ES-I3 (cell line): ENCODE data around the gene RPGRIP1L.
"Not testable (repeated sequence)": the region's sequence is repeated elsewhere in the genome, so short reads cannot be mapped to it uniquely, and the experiment has no call there.

Experiments used
- H3K36me3 ChIP-seq: 2 replicates; pipeline ENCODE4 v1.6.1; 2013; ENCODE audit warnings: mild to moderate bottlenecking, low read length, control low read depth, moderate library complexity; ENCODE audit not compliant: insufficient read depth
- H3K4me1 ChIP-seq: 2 replicates; pipeline ENCODE4 v1.6.1; 2013; ENCODE audit warnings: mild to moderate bottlenecking, control low read depth, low read length; ENCODE audit not compliant: insufficient read depth
- H3K9ac ChIP-seq: 2 replicates; pipeline ENCODE4 v1.6.1; 2013; ENCODE audit warnings: low read depth, mild to moderate bottlenecking, low read length, moderate library complexity
- H3K9me3 ChIP-seq: 2 replicates; pipeline ENCODE4 v1.6.1; 2013; ENCODE audit warnings: mild to moderate bottlenecking, low read length, moderate library complexity; ENCODE audit not compliant: control insufficient read depth, insufficient read depth

Gene RPGRIP1L

DNA sequence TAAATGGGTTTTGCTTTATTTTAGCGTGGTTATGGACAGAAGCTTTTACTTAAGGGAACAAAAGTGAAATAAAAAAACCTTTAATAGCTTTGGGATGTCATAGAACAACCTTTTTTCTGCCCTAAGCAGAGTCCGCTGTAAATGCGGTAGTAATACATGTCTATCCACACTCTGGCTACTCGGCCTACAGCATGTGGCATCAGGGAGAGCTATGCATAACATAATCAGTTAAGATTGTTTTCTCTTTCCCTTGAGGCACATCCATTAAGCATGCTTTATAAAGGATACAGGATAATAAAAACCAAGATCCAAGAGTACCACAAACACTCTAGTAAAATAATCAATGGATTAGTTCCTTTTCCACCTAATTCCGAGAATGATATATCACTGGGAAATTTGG lies 10.3 kb downstream of the RPGRIP1L start:
- Histone ChIP-seq H3K9ac (no peak overlapping the region), H3K4me1 (no peaks in the 10 kb centered on the region), H3K36me3 (no peaks in the 10 kb centered on the region; the same call in 1 of the 2 replicates), H3K9me3 (no peaks in the 10 kb centered on the region; the same call in 1 of the 2 replicates)

- no peaks in the 10 kb centered on the region; the same call in 1 of the 2 replicates for H3K9me3 ChIP-seq
- no peaks in the 10 kb centered on the region; the same call in 1 of the 2 replicates for H3K36me3 ChIP-seq
- no peaks in the 10 kb centered on the region for H3K4me1 ChIP-seq
- H3K9ac ChIP-seq: no peak overlapping the region
Measured at GRCh38 chr16:53692146-53692545, 11.5 kb downstream of the RPGRIP1L start.

GRCh38 chr16:53690771-53691170 lies 12.9 kb downstream of the RPGRIP1L start:
- H3K36me3 ChIP-seq: no peaks in the 10 kb centered on the region; the same call in 1 of the 2 replicates
- no peak overlapping the region for H3K9ac ChIP-seq
- no peaks in the 10 kb centered on the region for H3K9me3 ChIP-seq
- no peaks in the 10 kb centered on the region for H3K4me1 ChIP-seq

- Histone ChIP-seq H3K9ac (no peak overlapping the region), H3K36me3 (no peaks in the 10 kb centered on the region; the same call in 1 of the 2 replicates), H3K9me3 (no peaks in the 10 kb centered on the region), H3K4me1 (no peaks in the 10 kb centered on the region)
Measured at GRCh38 chr16:53689636-53690035, 14.0 kb downstream of the RPGRIP1L start.

DNA sequence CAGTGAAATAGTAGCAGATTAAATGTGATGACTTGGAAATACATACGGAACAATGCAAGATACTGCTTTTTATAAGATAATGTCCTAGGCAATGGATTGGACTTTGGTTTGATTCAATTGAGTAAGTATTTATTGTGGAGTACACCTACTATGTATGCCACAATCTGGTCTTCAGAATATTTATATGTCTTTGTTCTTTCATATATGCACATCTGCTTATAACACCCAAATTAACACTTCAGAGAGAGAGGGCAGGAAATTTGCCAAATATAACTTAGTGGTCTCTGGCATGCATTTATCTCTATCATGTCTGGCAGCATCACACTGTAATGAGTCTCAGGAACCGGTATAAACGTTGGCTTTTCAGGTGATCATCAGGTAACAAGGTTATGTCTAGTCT lies 16.9 kb downstream of the RPGRIP1L start:
- Histone ChIP-seq H3K4me1 (no peaks in the 10 kb centered on the region), H3K36me3 (no peaks in the 10 kb centered on the region; the same call in 1 of the 2 replicates), H3K9ac (no peak overlapping the region), H3K9me3 (no peaks in the 10 kb centered on the region)

GRCh38 chr16:53685334-53685733 lies 18.3 kb downstream of the RPGRIP1L start:
- H3K36me3 ChIP-seq, H3K9me3 ChIP-seq, H3K4me1 ChIP-seq, H3K9ac ChIP-seq: not testable (repeated sequence)

DNA sequence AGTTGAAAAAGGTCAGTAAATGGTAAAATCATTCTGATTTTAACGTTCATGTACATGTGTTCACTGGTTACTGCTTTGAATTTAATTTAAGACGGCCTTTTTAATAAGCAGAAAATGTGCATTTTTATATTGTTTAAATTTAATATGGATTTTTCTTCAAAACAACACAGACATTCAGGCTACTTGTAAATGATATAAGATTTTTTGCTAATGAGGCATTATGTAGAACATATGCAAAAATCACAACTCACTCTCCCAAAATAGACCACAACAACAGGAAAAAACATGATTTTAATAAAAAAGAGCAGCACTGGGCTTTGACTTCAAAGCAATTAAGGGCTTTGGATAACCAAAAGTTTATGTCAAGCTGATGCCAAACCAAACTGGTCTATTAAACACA lies 22.3 kb downstream of the RPGRIP1L start:
- H3K9me3 ChIP-seq: no peaks in the 10 kb centered on the region
- no peaks in the 10 kb centered on the region; the same call in 1 of the 2 replicates for H3K36me3 ChIP-seq
- H3K9ac ChIP-seq: no peak overlapping the region
- H3K4me1 ChIP-seq: peaks cover 7% of the 10 kb centered on the region

GRCh38 chr16:53680756-53681155 lies 22.9 kb downstream of the RPGRIP1L start:
- H3K4me1 ChIP-seq: peaks cover 7% of the 10 kb centered on the region
- H3K9me3 ChIP-seq: no peaks in the 10 kb centered on the region
- no peaks in the 10 kb centered on the region; the same call in 1 of the 2 replicates for H3K36me3 ChIP-seq
- no peak overlapping the region for H3K9ac ChIP-seq

DNA sequence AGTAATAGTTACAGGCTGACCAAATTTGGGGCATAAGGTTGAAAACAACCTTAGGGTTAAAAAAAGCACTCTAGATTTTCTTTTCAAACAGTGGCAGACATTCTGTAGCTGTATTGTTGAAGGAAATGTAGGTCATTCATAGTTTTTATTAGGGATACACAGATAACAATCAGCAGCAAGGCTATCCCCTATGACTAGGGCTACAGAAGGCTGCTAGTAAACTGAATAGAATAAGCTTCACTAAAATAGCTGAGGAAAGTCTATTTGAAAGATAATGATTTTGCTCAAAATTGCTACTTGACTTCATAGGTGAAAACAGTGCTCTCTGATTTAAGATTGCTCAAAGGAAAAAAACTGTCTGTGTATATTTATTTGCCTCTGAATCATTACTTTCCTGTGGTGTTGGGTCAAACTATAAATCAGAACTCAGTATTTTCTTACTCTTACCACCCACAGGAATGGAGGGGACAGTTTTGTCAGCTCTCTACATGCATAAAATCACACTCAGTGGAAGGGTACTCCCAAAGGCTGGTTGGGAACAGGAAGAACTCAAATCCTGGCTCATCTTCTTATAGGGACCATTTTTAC lies 24.8 kb downstream of the RPGRIP1L start:
- Histone ChIP-seq H3K4me1 (peaks cover 7% of the 10 kb centered on the region), H3K9ac (no peak overlapping the region), H3K36me3 (no peaks in the 10 kb centered on the region), H3K9me3 (no peaks in the 10 kb centered on the region)

DNA sequence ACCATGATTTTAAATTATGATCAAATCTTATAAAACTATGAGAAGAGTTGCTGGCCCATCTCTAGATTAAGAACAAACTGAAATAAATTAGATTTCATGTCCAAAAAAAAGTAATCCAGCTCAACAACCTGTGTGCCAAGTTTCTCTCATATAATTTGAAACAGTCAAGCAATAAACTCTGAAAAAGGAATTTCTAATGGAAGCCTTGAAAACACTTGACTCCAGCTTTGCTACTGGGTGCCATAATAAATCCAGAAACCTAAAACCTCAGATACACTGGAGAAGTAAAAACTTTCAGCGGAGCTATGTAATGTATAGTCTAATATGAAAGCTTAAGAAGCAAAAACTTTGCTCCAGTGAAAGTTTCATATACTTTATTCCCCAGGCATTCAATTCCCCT lies 25.5 kb downstream of the RPGRIP1L start:
- peaks cover 7% of the 10 kb centered on the region for H3K4me1 ChIP-seq
- H3K36me3 ChIP-seq: no peaks in the 10 kb centered on the region
- H3K9ac ChIP-seq: no peak overlapping the region
- H3K9me3 ChIP-seq: no peaks in the 10 kb centered on the region

DNA sequence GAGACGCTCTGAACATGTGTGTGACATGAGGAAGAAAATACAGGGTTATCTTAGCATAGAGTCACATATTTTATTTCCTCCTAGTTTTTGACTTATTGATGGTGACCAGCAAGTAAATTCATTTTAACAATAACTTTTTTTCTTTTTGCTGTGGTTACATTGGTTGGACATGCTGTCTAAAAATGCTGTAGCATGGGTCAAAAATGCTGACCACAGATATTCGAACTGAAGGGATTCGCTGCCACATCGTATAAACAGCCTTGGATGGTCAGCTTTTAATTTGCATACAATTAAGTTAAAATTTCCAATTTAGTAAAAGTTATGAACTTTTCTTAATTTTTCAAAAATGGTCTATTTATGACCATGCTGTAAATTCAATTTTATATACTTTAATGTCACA lies 30.5 kb downstream of the RPGRIP1L start:
- Histone ChIP-seq H3K9ac (no peak overlapping the region), H3K4me1 (no peaks in the 10 kb centered on the region)

DNA sequence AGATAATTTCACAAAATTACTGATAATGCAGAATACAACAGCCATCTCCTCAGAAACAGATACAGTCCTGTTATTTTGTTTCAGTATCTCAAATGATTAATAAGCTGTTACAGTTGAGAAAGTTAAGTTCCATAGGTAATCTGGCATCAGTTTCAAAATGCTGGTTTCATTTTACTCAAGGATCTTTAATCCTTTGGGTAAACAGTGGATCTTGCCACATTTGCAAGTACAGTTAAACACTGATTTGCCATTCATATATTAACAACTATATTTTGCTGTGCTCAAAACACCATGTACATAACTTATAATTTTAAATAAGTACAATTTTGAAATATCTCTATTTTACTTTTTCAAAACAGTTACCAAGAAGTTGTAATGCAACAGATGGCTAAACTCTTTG lies 31.2 kb downstream of the RPGRIP1L start:
- no peaks in the 10 kb centered on the region for H3K36me3 ChIP-seq
- H3K9me3 ChIP-seq: no peaks in the 10 kb centered on the region
- H3K4me1 ChIP-seq: no peaks in the 10 kb centered on the region
- no peak overlapping the region for H3K9ac ChIP-seq

More for the DNA sequence above, 30.5 kb downstream of the RPGRIP1L start:
- Histone ChIP-seq H3K36me3 (no peaks in the 10 kb centered on the region), H3K9me3 (no peaks in the 10 kb centered on the region)

DNA sequence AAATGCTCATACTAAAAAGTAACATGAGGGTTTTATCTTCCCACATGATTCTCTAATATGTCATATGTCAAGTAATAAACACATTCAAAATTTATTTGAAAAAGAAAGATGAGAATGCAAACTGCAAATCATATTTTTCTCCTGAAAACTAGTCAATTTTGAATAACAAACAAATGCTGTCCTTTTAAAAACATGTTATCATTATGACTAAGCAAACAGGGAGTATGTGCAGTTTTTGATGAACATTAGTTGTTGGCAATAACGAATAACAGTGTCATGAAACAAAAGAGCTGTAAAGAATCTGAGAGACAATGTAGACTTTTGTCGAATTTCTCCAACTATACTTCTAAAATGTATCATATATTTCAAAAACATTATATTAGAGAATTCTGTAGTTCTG lies 34.8 kb downstream of the RPGRIP1L start:
- Histone ChIP-seq H3K4me1 (no peaks in the 10 kb centered on the region), H3K9me3 (no peaks in the 10 kb centered on the region), H3K36me3 (no peaks in the 10 kb centered on the region), H3K9ac (no peak overlapping the region)

DNA sequence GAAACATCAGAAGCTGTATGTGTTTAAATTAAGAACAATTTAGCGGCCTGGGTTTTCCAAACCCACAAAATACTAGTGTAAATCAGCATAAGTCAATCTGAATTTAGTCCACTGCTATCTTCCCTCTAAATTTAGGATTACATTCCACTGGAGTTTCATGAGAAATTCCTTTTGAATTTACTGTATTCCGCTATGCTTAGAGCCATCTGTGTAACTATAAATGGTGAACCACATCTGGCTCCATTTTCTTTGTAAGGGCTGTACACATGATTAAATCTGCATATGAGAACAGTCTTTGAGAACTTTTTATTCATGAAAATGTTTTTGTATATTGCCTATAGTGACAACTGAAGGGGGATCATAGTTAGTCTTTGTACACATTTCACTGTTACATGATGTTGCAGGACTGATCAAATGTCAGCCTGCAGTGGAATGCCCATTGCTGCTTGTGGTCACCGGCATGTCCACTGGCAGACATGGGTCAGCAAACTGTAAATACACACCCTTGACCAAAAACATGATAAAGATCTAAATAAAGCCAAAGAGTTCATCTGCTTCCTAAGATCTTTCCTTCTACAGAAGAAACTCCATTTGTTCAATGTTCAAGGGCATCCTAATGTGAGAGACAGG lies 36.8 kb downstream of the RPGRIP1L start:
- Histone ChIP-seq H3K9me3 (no peaks in the 10 kb centered on the region), H3K4me1 (no peaks in the 10 kb centered on the region), H3K36me3 (no peaks in the 10 kb centered on the region), H3K9ac (no peak overlapping the region)

DNA sequence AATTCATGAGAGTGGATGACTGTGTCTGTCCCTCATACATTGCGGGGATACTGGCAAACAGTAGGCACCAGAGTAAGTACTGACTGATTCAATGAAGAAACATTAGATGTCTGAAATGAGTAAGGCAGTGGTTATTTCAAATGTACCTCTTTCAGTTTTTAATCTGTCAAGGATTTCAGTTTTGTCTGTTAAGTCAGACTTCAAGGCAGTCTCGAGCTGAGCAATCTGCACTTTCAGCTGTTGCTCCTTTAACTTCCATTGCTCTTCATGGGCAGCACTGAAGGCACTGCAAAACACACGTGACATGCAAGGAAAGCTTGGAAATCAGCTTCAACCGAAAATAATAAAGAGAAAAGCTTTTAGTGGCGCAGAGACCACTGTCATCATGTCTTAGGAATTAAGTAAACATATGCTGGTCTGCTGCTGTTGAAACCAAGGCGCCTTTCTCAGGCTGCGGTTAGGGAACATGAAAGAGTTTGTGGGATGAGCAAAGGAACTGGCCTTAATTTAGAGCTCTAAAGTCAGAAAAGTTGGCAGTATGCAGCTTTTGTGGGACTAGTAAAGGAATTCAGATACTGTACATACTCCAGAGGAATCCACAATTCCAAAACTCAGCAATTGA lies 38.8 kb downstream of the RPGRIP1L start:
- Histone ChIP-seq H3K9ac (no peak overlapping the region), H3K4me1 (no peaks in the 10 kb centered on the region)

More for the DNA sequence above, 38.8 kb downstream of the RPGRIP1L start:
- no peaks in the 10 kb centered on the region for H3K9me3 ChIP-seq
- H3K36me3 ChIP-seq: no peaks in the 10 kb centered on the region
